Embryonic facial prominence (tissue), 1 donor: ENCODE results near the gene FCHSD2.
"Not testable (repeated sequence)": the region's sequence is repeated elsewhere in the genome, so short reads cannot be mapped to it uniquely, and the experiment has no call there.

Experiments used
- DNase-seq: peaks from one replicate; pipeline ENCODE4 v3.0.0-alpha.2; 2016; ENCODE audit errors: extremely low spot score

The FCHSD2 gene

DNA sequence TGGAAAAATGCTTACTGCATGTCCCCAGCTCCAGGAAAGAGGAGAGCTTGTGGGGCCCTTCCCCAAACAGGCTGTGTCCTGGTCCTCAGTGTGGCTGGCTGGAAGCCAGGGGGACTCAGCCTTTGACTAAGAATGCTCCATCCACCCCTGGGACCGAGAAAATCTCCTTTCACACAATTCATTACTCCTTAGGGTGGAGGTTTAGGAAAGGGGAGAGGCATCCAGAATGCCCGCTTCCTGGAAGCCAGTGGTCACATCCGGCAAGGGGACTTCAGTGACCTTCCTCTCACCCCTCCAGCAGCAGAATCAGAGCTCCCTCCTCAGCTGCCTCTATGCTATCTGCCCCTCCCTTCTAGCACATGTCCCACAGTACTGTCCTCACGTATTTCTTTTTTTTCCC, 306.0 kb downstream of the FCHSD2 start:
- DNase-seq, result no peak

- no peak for DNase-seq
Observed at GRCh38 chr11:72834905-72835304, 307.2 kb downstream of the FCHSD2 start.

DNA sequence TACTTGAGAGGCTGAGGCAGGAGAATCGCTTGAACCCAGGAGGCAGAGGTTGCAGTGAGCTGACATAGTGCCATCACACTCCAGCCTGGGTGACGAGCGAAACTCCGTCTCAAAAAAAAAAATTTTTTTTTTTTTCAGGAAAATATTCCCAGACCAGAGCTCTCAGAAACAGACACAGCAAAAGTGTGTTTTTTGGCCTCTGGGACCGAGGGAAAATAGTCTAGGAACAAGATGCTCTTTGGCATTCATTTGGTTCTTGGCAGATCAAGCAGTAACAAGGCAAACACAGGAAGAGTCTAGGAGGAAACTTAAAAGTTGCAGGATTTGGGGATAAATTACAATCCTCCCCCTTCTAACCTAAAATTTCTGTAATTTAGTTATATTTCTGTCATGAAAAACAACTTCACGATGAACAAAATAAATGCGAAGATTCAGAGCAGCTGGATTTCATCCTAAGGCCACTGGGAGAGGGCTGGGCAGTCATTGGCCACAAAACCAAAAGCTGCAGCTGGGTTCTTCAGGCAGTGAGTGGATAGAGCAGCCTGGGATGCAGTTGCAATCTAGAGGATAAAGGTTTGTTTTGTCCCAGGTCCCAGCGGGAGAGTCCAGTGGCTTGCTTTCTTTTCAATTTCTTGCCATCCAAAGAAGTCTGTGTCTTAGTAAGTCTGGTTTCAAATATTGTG, 308.2 kb downstream of the FCHSD2 start:
- DNase-seq, result no peak

DNA sequence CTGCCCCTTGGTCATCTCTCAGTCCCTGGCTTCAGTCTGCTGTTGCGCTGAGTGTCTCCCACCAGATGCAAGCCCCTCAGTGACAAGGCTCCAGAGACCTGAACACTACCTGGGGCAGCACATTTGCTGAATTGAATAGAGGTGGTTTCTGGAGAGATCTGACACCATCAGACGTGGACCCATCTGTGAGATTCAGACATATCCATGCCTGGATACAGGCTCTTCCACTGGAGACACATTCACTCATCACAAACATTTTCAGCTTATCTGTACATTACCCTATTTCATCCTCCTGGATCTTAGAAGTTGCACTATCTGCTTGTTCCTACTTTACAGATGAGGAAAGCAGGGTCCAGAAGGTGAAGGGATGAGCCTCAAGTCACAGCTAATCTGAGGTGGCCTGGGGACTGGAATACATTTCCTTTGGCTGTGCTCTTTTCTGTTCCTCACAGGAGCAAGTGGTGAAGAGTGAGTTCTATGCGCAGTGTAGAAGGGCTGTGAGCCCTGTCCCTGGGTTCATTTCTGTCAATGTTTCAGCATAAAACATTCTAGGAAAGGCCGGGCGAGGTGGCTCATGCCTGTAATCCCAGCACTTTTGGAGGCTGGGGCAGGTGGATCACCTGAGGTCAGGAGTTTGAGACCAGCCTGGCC, 308.9 kb downstream of the FCHSD2 start:
- DNase-seq, result no peak

DNA sequence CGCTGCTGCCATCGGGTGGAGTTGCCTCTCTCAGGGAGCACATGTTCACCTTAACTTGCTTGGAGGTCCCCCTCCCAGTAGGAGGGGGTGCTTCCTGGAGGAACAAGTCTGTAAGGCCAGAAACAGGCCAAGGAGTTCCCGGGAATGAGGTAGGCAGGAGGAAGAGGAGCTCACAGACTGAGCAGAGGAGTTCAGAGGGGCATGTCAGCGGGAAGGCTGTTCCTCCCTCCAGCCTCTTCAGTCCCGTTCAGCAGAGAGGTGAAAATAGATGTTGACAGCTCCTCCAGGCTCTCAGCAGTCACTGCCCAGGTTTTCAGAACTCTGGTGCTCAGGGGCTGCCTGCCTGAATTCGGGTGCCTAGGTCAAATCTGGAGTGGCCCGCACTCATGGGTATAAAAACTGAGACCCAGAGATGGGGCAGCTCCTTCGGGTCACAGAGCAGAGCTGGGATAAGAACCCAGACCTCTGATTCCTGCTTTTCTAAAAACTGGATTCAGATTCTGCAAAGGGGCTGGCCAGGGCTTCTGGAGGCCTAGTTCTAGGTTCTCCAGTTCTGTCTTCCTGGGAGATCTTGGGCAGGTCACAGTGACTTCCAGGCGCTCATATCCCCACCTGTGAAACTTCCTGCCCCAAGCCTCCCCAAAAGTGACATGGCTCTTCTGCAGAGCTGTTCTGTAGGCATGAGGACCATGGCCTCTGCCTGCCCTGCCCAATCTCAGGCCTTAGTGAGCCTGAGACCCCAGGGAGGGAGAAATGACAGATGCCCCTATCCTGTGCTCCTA, 309.6 kb downstream of the FCHSD2 start:
- DNase-seq, result no peak

DNA sequence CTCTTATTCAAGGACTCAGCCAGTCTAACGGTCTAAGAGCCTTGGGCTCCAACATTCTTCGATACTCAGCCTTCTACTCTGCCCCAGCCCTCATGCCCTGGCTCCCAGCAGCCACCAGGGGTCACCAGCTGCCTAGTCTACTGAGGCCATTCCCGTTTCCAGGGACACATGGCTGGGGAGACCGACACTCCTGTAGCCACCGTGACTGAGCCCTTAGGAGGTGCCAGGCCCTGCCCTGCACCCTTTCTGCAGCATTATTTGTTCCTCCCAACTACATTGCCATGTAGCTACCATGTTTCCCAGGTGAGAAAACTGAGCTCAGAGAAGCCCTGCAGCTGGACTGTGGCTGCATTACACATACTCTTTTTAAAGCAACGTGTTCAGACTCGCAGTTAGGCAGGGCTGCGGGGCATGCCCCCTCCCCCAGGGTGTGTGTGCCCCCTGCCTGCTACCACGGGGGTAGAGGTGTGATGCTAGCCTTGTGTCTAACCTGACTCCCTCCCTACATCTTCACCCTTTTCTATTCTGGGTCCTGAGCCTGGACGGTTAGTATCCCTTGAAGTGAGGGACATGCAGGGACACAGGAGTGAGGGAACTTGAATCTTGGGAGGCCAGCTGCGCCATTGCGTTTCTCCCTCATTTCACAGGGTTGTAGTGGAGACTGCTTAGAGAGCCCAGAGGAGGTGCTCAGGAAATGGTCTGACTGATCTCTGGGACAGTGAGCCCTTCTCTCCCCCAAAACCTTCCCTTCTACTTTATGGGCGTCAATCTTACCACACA, 310.4 kb downstream of the FCHSD2 start:
- peak; percentile 69 for DNase-seq

- DNase-seq, result no peak
Observed at GRCh38 chr11:72829884-72830533, 312.1 kb downstream of the FCHSD2 start.

DNA sequence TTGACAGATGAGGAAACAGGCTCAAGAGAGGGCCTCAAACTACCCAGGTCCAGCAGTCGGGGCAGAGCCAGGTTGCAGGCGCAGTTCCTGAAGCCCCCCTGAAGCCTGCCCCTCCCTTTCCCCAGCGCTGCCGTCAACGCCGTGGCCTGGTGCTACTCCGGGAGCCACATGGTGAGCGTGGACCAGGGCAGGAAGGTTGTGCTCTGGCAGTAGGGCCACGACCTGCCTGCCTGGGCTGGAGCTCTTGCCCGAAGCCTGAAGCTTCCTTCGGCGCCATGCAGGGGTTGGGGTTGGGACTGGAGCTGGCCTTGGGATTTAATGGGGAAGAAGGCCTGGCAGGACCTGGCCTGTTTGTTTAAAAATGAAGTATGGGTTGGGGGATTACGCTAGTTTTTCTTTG, 312.9 kb downstream of the FCHSD2 start:
- no peak for DNase-seq

GRCh38 chr11:72828692-72829101, 313.4 kb downstream of the FCHSD2 start:
- no peak for DNase-seq

DNA sequence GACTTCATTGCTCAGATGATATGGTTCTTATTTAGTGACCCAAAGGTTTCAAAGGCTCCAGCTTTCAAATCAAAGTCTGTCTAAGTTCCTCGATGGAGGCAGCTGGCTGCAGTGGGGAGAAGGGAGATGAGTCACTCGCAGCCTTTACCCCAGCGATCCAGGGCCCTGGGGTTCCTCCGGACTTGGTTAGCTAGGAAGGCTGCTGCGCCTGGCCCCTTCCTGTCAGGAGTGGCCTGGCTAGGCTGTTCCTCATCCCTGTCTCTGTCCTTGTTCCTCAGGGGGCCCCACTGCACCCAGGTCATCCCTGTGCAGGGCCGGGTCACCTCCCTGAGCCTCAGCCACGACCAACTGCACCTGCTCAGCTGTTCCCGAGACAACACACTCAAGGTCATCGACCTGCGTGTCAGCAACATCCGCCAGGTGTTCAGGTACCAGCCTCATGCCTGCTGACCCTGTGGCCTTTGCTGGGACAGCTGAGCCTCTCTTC, 314.0 kb downstream of the FCHSD2 start:
- DNase-seq, result no peak

DNA sequence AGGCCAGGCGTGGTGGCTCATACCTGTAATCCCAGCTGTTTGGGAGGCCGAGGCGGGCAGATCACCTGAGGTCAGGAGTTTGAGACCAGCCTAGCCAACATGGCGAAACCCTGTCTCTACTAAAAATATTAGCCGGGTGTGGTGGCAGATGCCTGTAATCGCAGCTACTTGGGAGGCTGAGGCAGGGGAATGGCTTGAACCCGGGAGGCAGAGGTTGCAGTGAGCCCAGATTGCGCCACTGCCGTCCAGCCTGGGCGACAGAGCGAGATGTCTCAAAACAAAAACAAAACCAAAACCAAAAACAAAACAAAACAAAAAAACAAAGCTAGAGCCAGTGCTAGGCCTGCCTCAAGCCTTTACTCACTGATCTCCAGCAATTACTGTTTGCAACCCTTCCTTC, 314.5 kb downstream of the FCHSD2 start:
- DNase-seq, result not testable (repeated sequence)

- DNase-seq, result no peak
Observed at GRCh38 chr11:72826942-72827480, 315.1 kb downstream of the FCHSD2 start.

- no peak for DNase-seq
Observed at GRCh38 chr11:72826191-72826941, 315.8 kb downstream of the FCHSD2 start.

GRCh38 chr11:72825661-72826060, 316.5 kb downstream of the FCHSD2 start:
- DNase-seq, result no peak

DNA sequence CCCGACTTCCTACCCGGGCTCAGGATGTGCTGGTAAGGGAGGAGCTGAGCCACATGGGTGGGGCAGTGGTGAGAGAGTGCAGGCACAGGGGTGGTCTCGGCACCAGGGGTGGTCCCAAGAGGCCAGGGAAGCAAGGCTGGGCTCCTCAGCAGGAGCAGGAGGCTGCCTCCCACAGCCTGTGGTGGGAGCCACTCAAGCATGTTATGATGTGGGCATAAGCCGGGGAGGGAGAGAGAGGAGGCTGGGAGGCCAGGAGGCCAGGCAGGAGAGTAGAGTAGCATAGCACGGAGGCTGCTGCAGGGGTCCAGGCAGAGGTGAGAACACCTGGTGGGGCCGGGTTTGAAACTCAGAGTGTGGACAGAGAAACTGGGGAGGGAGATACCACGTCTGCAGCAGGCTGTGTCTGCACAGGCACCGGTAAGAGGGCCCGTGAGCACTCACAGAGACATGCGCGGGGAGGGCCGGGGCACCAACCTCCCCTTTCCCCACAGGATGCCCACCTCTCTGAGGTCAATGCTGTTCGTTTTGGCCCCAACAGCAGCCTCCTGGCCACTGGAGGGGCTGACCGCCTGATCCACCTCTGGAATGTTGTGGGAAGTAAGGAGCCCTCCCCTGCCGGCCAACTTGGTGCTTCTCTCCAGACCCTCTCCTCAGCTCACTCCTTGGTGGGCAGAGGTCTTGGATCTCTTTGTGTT, 317.2 kb downstream of the FCHSD2 start:
- DNase-seq, result no peak

- no peak for DNase-seq
Observed at GRCh38 chr11:72824020-72824419, 318.1 kb downstream of the FCHSD2 start.

- DNase-seq, result no peak
Observed at GRCh38 chr11:72823105-72823804, 318.9 kb downstream of the FCHSD2 start.

GRCh38 chr11:72821920-72822799, 320.0 kb downstream of the FCHSD2 start:
- DNase-seq, result peak; percentile 84
